GM21360 (cell line): ENCODE data around the gene CHCHD6.
A peak's percentile ranks its signal among the peaks of the same experiment; 100 is the strongest.

ENCODE experiments used
- ATAC-seq: cut with Tn5 transposase; IDR thresholded peaks from one replicate; pipeline ENCODE4 v1.9.1; 2021; ENCODE audit warnings: mild to moderate bottlenecking, moderate library complexity; ENCODE audit not compliant: unreplicated experiment

CHCHD6 gene

GRCh38 chr3:126703512-126704493, at the start of gene CHCHD6:
Gene CHCHD6 (plus strand): TSS chr3:126704240. CDS start chr3:126704313, 73 bp downstream.
- peak; percentile 96 for ATAC-seq

DNA sequence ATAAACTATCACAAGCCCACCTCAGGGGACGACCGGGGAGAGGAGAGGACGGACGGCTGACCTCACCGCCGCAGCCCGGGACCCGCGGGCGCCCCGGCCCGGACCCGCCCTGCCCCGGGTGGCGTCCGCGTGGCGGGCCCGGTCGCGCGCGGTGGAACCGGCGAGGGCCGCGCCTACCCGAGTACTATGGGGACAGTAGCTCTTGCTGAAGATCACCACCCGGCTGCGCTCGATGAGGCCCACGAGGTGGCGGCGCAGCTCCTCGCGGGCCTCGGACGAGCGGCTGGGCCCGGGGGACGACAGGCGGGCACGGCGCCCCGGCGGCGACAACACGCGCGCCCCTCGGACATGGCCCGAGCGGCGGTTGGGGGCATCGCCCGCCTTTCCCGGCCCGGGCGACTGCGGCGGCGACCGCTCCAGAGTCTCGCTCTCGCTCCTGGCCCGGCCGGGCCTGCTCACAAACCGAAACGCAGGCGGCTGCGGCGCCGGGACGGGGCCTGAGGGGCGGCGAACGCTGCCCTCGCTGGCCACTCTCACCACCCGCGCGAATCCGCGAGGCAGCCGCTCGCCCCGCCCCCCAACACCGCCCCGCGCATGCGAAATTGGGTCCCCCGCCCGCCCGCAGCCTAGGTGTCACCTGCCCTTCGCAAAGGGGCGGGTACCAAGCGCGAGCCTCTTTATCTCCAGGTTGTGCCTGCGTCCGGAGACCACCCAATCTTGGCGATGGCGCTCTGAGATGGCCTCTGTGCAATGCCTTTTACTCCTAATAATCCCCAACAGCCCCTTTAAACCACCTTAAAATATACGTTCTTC, 49.3 kb upstream of the CHCHD6 start, which contains the start of gene TXNRD3:
Gene TXNRD3 (minus strand): TSS at position 554 of the 813 bp plus-strand sequence.
- ATAC-seq, result no peak

DNA sequence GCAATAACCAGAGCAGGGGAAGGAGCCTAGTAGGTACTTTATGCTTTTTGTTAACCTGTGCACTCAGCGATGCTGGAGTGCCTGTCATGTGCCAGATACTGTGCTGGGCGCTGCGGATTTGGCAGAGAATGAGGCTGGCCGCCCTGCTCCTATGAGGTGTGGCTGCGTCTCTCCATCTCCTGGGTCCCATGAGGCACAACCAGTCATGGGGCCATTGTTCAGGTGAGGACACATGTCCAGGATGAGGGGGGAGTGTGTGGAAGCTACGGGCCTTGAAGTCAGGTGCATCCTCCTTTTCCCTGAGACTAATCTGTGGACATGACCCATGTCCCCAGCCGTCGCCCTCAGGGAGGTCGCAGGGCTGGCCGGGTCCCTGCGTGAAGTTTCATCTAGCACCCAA, 48.2 kb upstream of the CHCHD6 start:
- no peak for ATAC-seq

DNA sequence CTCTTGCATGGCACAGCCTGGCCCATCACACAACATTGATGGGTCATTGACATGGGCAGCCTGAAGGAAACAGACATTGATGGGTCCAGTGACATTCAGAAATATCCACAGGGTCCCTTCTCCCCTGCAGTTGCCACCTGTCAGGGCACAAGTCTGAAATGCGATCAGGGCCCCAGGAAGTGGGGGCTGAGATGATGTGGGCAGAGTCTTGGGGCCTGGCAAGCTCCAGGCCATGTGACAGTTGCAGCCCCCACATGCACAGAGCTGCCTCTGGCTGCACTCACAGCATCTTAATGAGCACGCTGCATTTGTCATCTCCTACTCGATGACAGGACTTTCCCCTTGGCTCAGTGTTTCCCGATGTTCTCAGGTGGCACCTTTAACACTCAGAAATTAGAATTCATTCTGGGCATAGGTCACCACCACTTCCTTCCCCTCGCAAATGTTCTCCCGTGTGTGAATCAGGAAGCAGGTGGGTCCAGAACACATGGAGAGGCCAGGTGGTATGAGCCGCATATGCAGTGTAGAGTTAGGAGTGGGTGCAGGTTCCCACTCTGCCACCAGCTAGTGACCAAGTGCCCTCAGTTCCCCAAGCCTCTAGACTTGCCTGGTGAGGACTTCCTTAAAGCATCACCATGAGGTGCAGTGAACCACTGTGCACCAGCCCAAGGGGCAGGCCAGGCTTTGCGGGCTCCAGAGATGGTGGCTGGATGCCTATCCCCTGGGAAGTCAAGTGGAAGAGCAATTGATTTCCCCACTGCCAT, 47.5 kb upstream of the CHCHD6 start:
- no peak for ATAC-seq

DNA sequence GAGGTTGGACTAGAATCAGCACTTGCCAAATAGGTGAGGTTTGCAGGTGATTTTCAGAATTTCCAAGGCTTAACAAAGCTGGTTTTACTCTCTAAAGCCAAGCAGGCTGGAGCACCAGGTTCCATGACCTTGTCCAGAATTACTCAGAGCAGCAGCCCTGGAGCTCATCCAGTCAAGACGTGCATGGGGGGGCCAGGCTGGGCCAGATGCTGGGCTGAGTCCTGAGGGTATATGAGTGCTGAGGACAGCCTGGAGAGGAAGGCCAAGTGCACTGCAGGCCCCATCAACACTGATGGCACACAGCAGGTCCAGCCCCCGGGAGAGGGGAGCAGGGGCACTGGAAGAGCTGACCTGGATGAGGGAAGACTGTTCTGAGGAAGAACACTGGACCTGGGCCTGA, 46.1 kb upstream of the CHCHD6 start:
- no peak for ATAC-seq

DNA sequence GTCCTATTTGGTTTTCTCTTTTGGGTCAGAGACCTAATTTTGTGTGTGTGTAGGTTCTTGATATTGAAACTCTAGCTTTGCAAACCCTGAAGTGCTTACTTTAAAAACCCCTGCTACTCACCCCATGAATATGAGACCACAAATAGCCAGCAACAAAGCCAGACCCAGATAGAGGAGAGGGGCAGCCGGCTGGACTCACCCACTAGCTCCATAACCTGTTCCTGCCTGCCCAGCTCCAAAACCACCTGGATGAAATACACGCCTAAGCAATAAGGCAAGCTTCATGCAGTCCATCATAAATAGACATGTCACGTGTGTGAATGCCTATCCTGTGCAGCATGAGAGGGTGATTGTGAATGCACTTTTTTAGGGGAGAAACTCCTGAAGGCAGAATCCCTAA, 45.5 kb upstream of the CHCHD6 start:
- ATAC-seq, result no peak

DNA sequence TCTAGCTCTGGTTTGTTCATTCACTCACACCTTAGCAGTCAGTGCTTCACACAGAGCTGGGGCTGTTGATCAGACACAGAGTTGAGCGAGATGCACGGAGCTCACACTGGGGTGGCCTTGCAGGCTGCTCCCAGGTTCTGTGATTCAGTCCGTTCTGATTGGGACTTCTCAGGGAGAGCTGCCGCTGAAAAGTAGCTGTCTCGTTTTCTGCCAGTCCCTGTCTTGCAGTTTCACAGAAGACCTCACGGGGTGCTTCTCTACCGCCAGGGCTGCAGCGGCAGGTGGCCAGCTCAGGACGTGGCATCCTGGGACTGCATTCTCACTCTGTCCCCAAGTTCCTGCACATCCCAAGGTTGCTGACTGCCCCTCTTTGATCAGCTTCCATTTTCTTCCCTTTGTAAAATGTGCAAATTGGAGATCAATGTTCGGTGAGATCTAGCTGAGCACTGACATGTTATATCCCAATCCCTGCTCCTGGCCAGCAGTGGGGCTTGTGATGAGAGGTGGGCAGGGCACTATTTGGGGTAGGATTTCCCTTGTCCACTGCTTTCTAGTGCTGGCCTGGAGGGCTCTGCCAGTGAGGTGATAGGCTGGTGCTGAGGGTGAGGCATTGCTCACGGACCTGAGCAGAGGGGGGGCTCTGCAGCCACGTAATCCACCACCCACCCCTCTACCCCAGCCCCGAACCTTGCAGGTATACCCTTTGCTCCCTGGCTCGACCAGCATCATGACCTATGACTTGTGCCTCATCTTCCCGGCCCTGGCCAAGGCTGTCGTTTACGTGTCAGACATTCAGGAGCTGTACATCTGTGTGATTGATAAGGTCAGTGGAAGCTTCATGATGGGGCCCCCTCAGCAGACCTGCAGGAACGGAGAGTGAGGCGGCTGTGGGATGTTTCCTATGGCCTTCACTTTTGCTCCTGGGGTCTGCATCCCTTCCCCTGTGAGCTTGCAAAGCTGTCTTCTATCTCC, 43.8 kb upstream of the CHCHD6 start:
- no peak for ATAC-seq

DNA sequence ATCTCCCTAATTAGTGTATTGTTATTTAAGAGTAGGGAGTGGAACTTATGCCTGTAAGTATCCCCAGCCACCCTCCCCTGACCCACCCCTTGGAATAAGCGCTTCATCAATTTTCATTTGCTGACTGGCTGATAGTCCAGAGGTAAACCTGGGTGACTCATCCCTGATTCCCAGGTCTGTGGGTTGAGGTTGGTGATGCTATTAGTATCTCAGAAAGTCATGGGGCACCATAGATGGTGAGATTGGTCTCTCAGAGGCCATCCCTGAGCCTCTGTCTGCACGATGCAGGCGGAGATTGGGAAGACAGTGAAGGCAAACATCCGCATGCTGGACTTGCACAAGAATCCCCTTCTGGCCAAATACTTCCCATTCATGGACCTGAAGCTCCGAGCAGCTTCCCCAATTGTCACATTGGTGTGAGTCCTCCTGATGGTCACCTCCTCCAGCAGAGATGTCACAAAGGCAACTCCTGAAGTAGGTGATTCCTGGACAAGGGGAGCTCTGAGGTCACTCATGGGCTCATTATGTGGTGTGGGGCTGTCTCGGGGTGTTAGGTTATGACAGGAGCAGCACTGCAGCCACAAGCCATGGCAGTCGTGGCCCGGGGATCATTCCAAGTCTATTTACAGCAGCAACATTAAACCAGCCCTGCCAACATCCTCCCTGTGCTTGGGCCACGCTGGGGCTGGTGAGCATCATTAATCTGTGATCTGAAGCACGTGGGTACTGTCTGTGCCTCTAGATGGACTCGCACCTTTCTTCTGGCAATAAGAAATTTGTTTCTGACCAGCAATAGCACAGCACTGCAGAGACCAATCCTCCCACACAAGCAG, 42.3 kb upstream of the CHCHD6 start:
- no peak for ATAC-seq

GRCh38 chr3:126663257-126663656, 40.8 kb upstream of the CHCHD6 start:
- ATAC-seq, result no peak

DNA sequence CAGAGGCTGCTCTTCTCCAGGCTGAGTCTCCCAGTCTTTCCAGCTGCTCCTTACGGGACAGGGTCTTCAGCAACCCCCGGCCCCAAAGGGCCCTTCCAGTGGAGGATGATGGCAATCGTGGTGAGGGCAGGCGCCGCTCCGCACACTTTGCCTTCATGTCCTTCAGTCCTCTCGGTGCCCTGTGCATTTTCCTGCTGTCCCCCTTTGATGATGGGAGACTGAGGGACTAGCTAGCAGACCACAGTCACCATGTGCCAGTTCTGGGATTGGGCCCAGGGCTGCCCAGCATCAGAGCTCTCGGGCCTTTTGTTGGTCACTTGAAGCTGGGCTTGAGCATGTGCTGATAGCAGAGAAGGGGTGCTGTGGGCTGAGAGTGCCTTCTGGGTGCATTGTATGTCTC, 40.3 kb upstream of the CHCHD6 start:
- ATAC-seq, result no peak

DNA sequence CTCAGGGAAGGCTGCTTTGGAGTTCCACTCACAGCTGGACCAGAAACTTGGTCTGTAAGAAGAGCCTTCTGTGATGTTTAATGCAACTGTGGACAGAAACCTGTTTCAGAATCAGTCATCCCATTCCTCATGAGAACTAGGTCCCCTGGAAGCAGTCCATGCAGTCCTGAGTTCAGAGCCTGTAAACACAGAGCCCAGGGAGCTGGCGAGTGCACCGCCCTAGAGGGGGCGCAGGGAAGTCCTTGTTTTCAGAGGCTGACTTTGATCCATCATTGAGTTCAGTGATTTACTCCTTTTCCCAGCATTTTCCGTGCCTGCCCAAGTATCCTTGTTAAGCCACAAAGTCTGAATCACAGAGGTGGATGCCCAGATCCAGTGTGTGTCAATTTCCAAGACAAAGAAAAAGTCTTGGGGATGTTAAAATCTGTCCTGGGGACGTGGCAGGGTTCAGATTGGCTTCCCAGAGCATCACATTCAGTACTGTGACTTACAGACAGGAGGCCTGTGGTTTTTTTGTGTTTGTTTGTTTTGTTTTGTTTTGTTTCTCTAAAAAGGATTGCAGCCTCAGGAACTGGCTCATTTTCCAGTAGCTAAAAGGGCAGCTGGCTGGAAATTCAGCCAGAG, 39.3 kb upstream of the CHCHD6 start:
- ATAC-seq, result no peak

GRCh38 chr3:126665221-126665936, 38.7 kb upstream of the CHCHD6 start:
- no peak for ATAC-seq

GRCh38 chr3:126665959-126666657, 37.9 kb upstream of the CHCHD6 start:
- ATAC-seq, result no peak

DNA sequence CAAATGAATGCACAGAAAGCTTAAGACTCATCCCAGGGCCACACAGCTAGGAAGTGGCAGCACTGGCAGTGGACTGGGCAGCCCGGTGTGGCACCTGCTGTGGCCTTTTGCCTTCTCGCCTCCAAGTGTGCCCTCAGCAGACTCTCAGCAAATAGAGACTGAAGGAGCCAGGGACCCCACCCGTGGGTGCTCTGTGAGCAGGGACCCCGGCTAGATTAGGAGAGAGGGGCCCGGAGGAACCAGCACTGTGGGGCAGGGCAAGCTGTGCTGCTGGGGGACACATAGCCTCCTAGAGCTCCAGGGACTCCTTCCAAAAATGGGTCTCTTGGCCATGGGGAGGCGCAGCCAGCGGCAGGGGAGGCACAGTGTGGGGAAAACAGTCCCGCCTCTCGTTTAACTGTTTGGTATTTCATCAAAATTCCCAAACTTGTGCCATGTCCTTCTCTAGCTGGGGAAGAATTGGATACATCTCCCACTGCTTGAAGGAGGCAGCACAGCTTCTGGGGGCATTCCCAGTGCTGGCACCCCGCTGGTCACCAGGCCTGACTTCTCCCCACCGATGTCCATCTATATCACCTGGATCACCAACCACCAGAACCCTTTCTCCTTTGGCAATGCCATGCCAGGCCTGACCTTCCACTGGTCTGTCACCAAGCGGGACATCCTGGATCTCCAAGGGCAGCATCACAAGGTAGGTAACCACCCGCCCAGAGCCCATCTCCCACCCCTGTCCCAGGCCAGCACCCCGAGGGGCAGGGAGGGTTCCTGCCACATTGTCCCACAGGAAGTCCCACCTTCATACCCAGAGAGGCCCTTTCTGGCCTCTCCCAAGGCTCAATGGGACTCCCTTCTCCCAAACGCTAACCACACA, 37.1 kb upstream of the CHCHD6 start:
- ATAC-seq, result no peak

- ATAC-seq, result no peak
Observed at GRCh38 chr3:126667631-126668449, 36.2 kb upstream of the CHCHD6 start.
